Kidney (tissue), 22 donors: Measurements from ENCODE around the gene P2RY11. TPM values are rescaled to one million over a fixed set of nuclear protein-coding genes. Genes with fewer than 3 reads are reported as not detected.

Experiments used
- DNase-seq, 5 donors: peaks; one replicate each; pipeline ENCODE4 v3.0.0-alpha.2; 2013 to 2020
- FAIRE-seq: peaks from 2 replicates; lab custom pipeline; 2012; peaks lifted over from hg19 to GRCh38; lab: Jason Lieb, UNC
- H3K27ac ChIP-seq, 2 donors: one replicate each; pipeline ENCODE4 v1.7.0; 2013; ENCODE audit warnings: low read depth in 2 of 2, low read length in 2 of 2, inconsistent platforms in 1 of 2
- H3K27me3 ChIP-seq: one replicate; pipeline ENCODE4 v1.7.1; 2013; ENCODE audit warnings: low read length, inconsistent platforms; ENCODE audit not compliant: control insufficient read depth, insufficient read depth
- H3K36me3 ChIP-seq, 3 donors: one replicate each; pipeline versions ENCODE4 v1.7.0 to v1.7.1; 2013; ENCODE audit warnings: low read length in 3 of 3, control low read depth in 1 of 3, inconsistent platforms in 1 of 3; ENCODE audit not compliant: insufficient read depth in 3 of 3, control insufficient read depth in 2 of 3
- H3K4me1 ChIP-seq, 3 donors: one replicate each; pipeline versions ENCODE4 v1.7.0 to v1.7.1; 2013; ENCODE audit warnings: low read length in 3 of 3, inconsistent platforms in 1 of 3, low read depth in 1 of 3; ENCODE audit not compliant: control insufficient read depth in 2 of 3, insufficient read depth in 2 of 3
- H3K4me3 ChIP-seq, 3 donors: one replicate each; pipeline versions ENCODE4 v1.7.0 to v1.8.1; 2013; ENCODE audit warnings: low read length in 3 of 3, control low read depth in 1 of 3, inconsistent platforms in 1 of 3
- H3K9ac ChIP-seq, 3 donors: one replicate each; pipeline versions ENCODE4 v1.7.0 to v1.7.1; 2013; ENCODE audit warnings: low read length in 3 of 3, control low read depth in 1 of 3, inconsistent platforms in 1 of 3
- H3K9me3 ChIP-seq, 3 donors: one replicate each; pipeline versions ENCODE4 v1.7.0 to v1.7.1; 2013; ENCODE audit warnings: low read length in 3 of 3, control low read depth in 1 of 3, inconsistent platforms in 1 of 3; ENCODE audit not compliant: control insufficient read depth in 2 of 3, insufficient read depth in 1 of 3
- CTCF ChIP-seq: IDR thresholded peaks from 3 replicates; pipeline ENCODE4 v1.5.1; 2012; ENCODE audit warnings: mild to moderate bottlenecking, moderate library complexity, borderline replicate concordance; ENCODE audit not compliant: insufficient read depth; ENCODE audit errors: extremely low read depth
- intact Hi-C: fragments of 100-400 bp; cut with DNase I; formaldehyde crosslinking; loops from one replicate; pipeline ENCODE4 v1.11.1; 2022
- long read RNA-seq, 10 donors: library from polyadenylated mRNA in 1 of 10; unstranded in 1 of 10; transcript quantifications; one replicate each; pipeline ENCODE4 v2.0.0 and lab custom pipeline, GENCODE V29; 2021 to 2026
- polyA plus RNA-seq: library from polyadenylated mRNA; stranded (reverse); fragments of 350-450 nt; fragmentation: Illumina TruSeq; extraction: RNeasy Lipid Tissue Mini Kit (QIAGEN cat#74804); gene quantifications from one replicate; pipeline ENCODE4 v1.2.3, GENCODE V29; 2014; ENCODE audit warnings: low read depth, low replicate concordance; ENCODE audit not compliant: insufficient read depth
- total RNA-seq: library from RNA; stranded (reverse); fragmentation: NEBNext Ultra II Directional; extraction: Animal tissue kit (Norgen Biotek cat#: 25700); gene quantifications from one replicate; pipeline ENCODE4 v1.2.1, GENCODE V29; 2021
- donor health status: control.
- donor health status: control.
- donor health status: control.
- donor health status: control.
- donor health status: control.
- donor health status: DM: yes; HTN: yes; CAD: no.
- donor health status: Normal renal cell carcinoma (clear cell type).

The P2RY11 gene, protein sequence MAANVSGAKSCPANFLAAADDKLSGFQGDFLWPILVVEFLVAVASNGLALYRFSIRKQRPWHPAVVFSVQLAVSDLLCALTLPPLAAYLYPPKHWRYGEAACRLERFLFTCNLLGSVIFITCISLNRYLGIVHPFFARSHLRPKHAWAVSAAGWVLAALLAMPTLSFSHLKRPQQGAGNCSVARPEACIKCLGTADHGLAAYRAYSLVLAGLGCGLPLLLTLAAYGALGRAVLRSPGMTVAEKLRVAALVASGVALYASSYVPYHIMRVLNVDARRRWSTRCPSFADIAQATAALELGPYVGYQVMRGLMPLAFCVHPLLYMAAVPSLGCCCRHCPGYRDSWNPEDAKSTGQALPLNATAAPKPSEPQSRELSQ
- total RNA-seq (17.3 TPM), polyA plus RNA-seq (3.7 TPM)
- long read RNA-seq, donor 1, partial matches to known transcripts: 116 of 221 reads
- long read RNA-seq, donor 1, other reads (novel, unspliced or antisense): 105 of 221 reads
- long read RNA-seq, donor 2: 0 reads
- long read RNA-seq, donor 3: 0 reads
- long read RNA-seq, donor 4: 0 reads
- long read RNA-seq, donor 5: 0 reads
- long read RNA-seq, donor 6: 0 reads
- long read RNA-seq, donor 7, partial matches to known transcripts: 15 of 15 reads
- long read RNA-seq, donor 7, other reads (novel, unspliced or antisense): 0 of 15 reads
- long read RNA-seq, donor 8: 0 reads
- long read RNA-seq, donor 9: 0 reads
- long read RNA-seq, donor 10: 0 reads

DNA sequence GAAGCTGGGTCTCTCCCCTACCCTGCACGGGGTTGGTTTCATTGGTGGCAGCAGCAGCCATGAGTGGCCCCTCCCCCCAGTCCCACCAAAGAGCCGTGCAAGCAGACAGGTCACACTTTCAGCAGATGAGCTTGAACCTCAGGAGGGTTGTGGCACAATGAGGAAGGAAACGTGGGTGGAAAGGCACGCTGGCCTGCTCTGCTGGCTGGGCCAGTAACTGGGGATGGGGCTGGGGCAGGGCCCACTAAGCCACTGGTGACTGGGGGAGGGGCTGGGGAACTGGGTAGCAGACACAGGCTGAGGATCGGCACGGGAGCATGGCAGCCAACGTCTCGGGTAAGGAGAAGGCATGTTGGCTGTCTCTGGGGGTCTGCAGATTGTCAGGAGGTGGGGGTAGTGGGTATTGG is at the start of gene P2RY11:
Gene P2RY11, plus strand, starts transcription at position 289 of the 407 bp plus-strand sequence. Its CDS starts 29 bp downstream, at position 318.
- no peak for TF ChIP-seq CTCF
- intact Hi-C loops: no loop called here
- no peak within 1 kb of the TSS for H3K27ac ChIP-seq
- no peaks in the 10 kb centered on the region for H3K9me3 ChIP-seq
- peaks cover 2 to 27% (median 13%) of the 10 kb centered on the region in 3 donors for H3K36me3 ChIP-seq
- H3K4me3 ChIP-seq: no peak within 1 kb of the TSS
- no peaks in the 10 kb centered on the region for H3K27me3 ChIP-seq
- no peak within 1 kb of the TSS for H3K9ac ChIP-seq
- DNase-seq (peak in 1 of 5 donors; percentile 42), FAIRE-seq (no peak)
- peaks cover 0 to 5% (median 0%) of the 10 kb centered on the region in 3 donors for H3K4me1 ChIP-seq

GRCh38 chr19:10061717-10062310 is 49.7 kb upstream of the P2RY11 start:
- Histone ChIP-seq H3K27ac (no peak overlapping the region), H3K4me3 (no peak overlapping the region), H3K36me3 (no peaks in the 10 kb centered on the region), H3K27me3 (no peaks in the 10 kb centered on the region), H3K4me1 (no peaks in the 10 kb centered on the region), H3K9ac (no peak overlapping the region), H3K9me3 (no peaks in the 10 kb centered on the region)
- no peak for TF ChIP-seq CTCF
- peak in 2 of 5 donors; percentile 4 to 27 for DNase-seq
- FAIRE-seq: no peak
- intact Hi-C loops: no loop called here

GRCh38 chr19:10068205-10068604 is 43.3 kb upstream of the P2RY11 start:
- Histone ChIP-seq H3K27me3 (no peaks in the 10 kb centered on the region), H3K9ac (no peak overlapping the region), H3K4me1 (no peaks in the 10 kb centered on the region), H3K9me3 (no peaks in the 10 kb centered on the region), H3K36me3 (no peaks in the 10 kb centered on the region), H3K27ac (no peak overlapping the region), H3K4me3 (no peak overlapping the region)
- no peak for DNase-seq
- TF ChIP-seq CTCF: no peak
- intact Hi-C loops: no loop called here
- no peak for FAIRE-seq
